Gastrocnemius medialis (tissue), 4 donors: Measurements from ENCODE around the gene SSBP3. TPM values are rescaled to one million over a fixed set of nuclear protein-coding genes. Genes with fewer than 3 reads are reported as not detected.

ENCODE experiments used
- ATAC-seq, 2 donors: fragments of 150-250 bp; one replicate each; pipeline ENCODE4 v1.9.1; 2016
- DNase-seq, 2 donors: peaks; one replicate each; pipeline ENCODE4 v3.0.0-alpha.2; 2019
- H3K27ac ChIP-seq, 4 donors: fragments of 200-600 bp; sonication (generic); 1 replicate in 1 of 4; 2 replicates in 3 of 4; pipeline ENCODE4 v1.5.1; 2016 to 2018; ENCODE audit warnings: mild to moderate bottlenecking in 2 of 4, moderate library complexity in 1 of 4
- H3K27me3 ChIP-seq, 3 donors: fragments of 200-600 bp; sonication (generic) in 2 of 3; 1 replicate in 1 of 3; 2 replicates in 2 of 3; pipeline versions ENCODE4 v1.5.1 to v1.6.0; 2016 to 2019; ENCODE audit warnings: mild to moderate bottlenecking in 1 of 3, moderate library complexity in 1 of 3
- H3K36me3 ChIP-seq, 2 donors: fragments of 200-600 bp; sonication (generic) in 1 of 2; one replicate each; pipeline ENCODE4 v1.5.1; 2017 to 2018
- H3K4me1 ChIP-seq, 2 donors: fragments of 200-600 bp; sonication (generic) in 1 of 2; one replicate each; pipeline ENCODE4 v1.5.1; 2016 to 2017; ENCODE audit warnings: mild to moderate bottlenecking in 2 of 2
- H3K4me3 ChIP-seq, 4 donors: fragments of 200-600 bp; sonication (generic) in 3 of 4; 1 replicate in 1 of 4; 2 replicates in 3 of 4; pipeline ENCODE4 v1.5.1; 2016 to 2019; ENCODE audit warnings: mild to moderate bottlenecking in 2 of 4
- H3K9me3 ChIP-seq, 3 donors: fragments of 200-600 bp; sonication (generic) in 2 of 3; 1 replicate in 1 of 3; 2 replicates in 2 of 3; pipeline ENCODE4 v1.5.1; 2016 to 2019
- CTCF ChIP-seq, 5 experiments: fragments of 450-650 bp in 3 of 5; fragments of 200-600 bp in 2 of 5; sonication (generic) in 2 of 5; IDR thresholded peaks in 4 of 5; conservative IDR thresholded peaks in 1 of 5; 1 replicate in 4 of 5; 2 replicates in 1 of 5; pipeline ENCODE4 v1.5.1; 2016 to 2019; ENCODE audit warnings: antibody characterized with exemption in 5 of 5, mild to moderate bottlenecking in 3 of 5, moderate library complexity in 3 of 5
- POLR2A ChIP-seq, 2 donors: fragments of 450-650 bp; IDR thresholded peaks; one replicate each; pipeline ENCODE4 v1.6.1; 2017; ENCODE audit warnings: antibody characterized with exemption in 2 of 2, mild to moderate bottlenecking in 2 of 2, moderate library complexity in 2 of 2
- in situ Hi-C, 4 donors: fragments of 200-750 bp; cut with MboI; loops; one replicate each; pipeline versions ENCODE4 v1.15.0 to v1.8.0; 2017; ENCODE audit warnings: low sequenced_read_pairs in 4 of 4
- intact Hi-C: fragments of 100-400 bp; cut with DNase I; formaldehyde crosslinking; loops from one replicate; pipeline ENCODE4 v1.15.1; 2023; ENCODE audit warnings: low total_unique reads
- total RNA-seq, 4 donors: library from RNA; depleted of rRNA; stranded (reverse); fragments of >200 nt; gene quantifications; one replicate each; pipeline versions ENCODE4 v1.1.0 to v1.2.3, GENCODE V29; 2016

The SSBP3 gene
- total RNA-seq, 4 donors from 2014 or later = 3.6 to 21.0 (median 14.9) TPM

GRCh38 chr1:54442185-54442584, 36.0 kb upstream of the SSBP3 start:
- intact Hi-C loops = no loop called here

GRCh38 chr1:54439550-54440223, 33.5 kb upstream of the SSBP3 start:
- H3K27me3 ChIP-seq = no peaks in the 10 kb centered on the region
- H3K9me3 ChIP-seq = no peaks in the 10 kb centered on the region
- DNase-seq (no peak), ATAC-seq (no peak)
- H3K27ac ChIP-seq = no peak overlapping the region
- H3K4me3 ChIP-seq = no peak overlapping the region
- H3K36me3 ChIP-seq = no peaks in the 10 kb centered on the region
- H3K4me1 ChIP-seq = no peaks in the 10 kb centered on the region
- intact Hi-C loops (no loop called here), in situ Hi-C loops (no loop called here)
- TF ChIP-seq POLR2A (IDR thresholded peaks at IDR 0.05) (no peak), CTCF (IDR thresholded peaks at IDR 0.05 in 4 of 5, conservative IDR thresholded peaks at IDR 0.05 in 1 of 5) (no peak)

More at GRCh38 chr1:54442185-54442584, 36.0 kb upstream of the SSBP3 start:
- DNase-seq (no peak), ATAC-seq (no peak)
- no peaks in the 10 kb centered on the region for H3K4me1 ChIP-seq
- in situ Hi-C loops = no loop called here
- no peaks in the 10 kb centered on the region for H3K9me3 ChIP-seq
- no peaks in the 10 kb centered on the region for H3K36me3 ChIP-seq
- TF ChIP-seq POLR2A (IDR thresholded peaks at IDR 0.05) (no peak), CTCF (IDR thresholded peaks at IDR 0.05 in 4 of 5, conservative IDR thresholded peaks at IDR 0.05 in 1 of 5) (no peak)
- no peak overlapping the region for H3K27ac ChIP-seq
- no peaks in the 10 kb centered on the region for H3K27me3 ChIP-seq
- no peak overlapping the region for H3K4me3 ChIP-seq

GRCh38 chr1:54437783-54438182, 31.6 kb upstream of the SSBP3 start:
- ATAC-seq (no peak), DNase-seq (no peak)
- H3K4me3 ChIP-seq = no peak overlapping the region
- H3K36me3 ChIP-seq = no peaks in the 10 kb centered on the region
- in situ Hi-C loops = no loop called here
- no peak overlapping the region for H3K27ac ChIP-seq
- no peaks in the 10 kb centered on the region for H3K4me1 ChIP-seq
- intact Hi-C loops = no loop called here
- no peaks in the 10 kb centered on the region for H3K27me3 ChIP-seq
- no peak for TF ChIP-seq CTCF (IDR thresholded peaks at IDR 0.05 in 4 of 5, conservative IDR thresholded peaks at IDR 0.05 in 1 of 5)
- TF ChIP-seq POLR2A (IDR thresholded peaks at IDR 0.05) = no peak
- no peaks in the 10 kb centered on the region for H3K9me3 ChIP-seq

- H3K36me3 ChIP-seq = no peaks in the 10 kb centered on the region
- TF ChIP-seq POLR2A (IDR thresholded peaks at IDR 0.05) (no peak), CTCF (IDR thresholded peaks at IDR 0.05 in 4 of 5, conservative IDR thresholded peaks at IDR 0.05 in 1 of 5) (no peak)
- no peak for ATAC-seq
- no peaks in the 10 kb centered on the region for H3K4me1 ChIP-seq
- intact Hi-C loops (no loop called here), in situ Hi-C loops (no loop called here)
- DNase-seq = no peak
- H3K27me3 ChIP-seq = no peaks in the 10 kb centered on the region
- no peak overlapping the region for H3K4me3 ChIP-seq
- H3K27ac ChIP-seq = no peak overlapping the region
- no peaks in the 10 kb centered on the region for H3K9me3 ChIP-seq
Measured at GRCh38 chr1:54436826-54437225, 30.6 kb upstream of the SSBP3 start.

GRCh38 chr1:54429838-54430237, 23.6 kb upstream of the SSBP3 start:
- no peak overlapping the region for H3K27ac ChIP-seq
- intact Hi-C loops (no loop called here), in situ Hi-C loops (no loop called here)
- no peaks in the 10 kb centered on the region for H3K4me1 ChIP-seq
- H3K27me3 ChIP-seq = no peaks in the 10 kb centered on the region
- H3K36me3 ChIP-seq = no peaks in the 10 kb centered on the region
- no peak for ATAC-seq
- H3K9me3 ChIP-seq = no peaks in the 10 kb centered on the region
- no peak overlapping the region for H3K4me3 ChIP-seq
- no peak for DNase-seq
- TF ChIP-seq CTCF (IDR thresholded peaks at IDR 0.05 in 4 of 5, conservative IDR thresholded peaks at IDR 0.05 in 1 of 5) (no peak), POLR2A (IDR thresholded peaks at IDR 0.05) (no peak)
